GM18867 (cell line): ENCODE data around the gene MLLT10.

Experiments
- ATAC-seq: cut with Tn5 transposase; IDR thresholded peaks from one replicate; pipeline ENCODE4 v1.9.1; 2021; ENCODE audit warnings: mild to moderate bottlenecking, moderate library complexity; ENCODE audit not compliant: unreplicated experiment

MLLT10 gene

DNA sequence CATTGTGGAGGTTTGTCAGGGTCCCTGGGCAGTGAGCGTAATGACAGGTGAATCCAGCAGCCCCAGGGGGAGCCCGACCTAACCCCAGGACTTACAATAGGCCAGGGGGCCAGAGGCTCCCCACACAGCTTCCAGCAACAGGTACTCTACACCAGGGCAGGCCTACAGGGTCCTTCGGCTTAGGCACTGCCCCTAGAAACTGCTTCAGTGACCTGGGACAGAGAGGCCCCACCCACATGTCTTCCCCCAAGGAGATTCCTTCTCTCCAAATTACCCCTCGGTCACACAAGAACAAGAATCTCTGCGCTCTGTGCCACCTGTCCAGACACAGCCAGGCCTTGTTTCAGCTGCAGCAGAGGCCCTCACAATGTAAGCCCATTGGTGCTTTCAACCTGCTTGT is 32.9 kb upstream of the MLLT10 start:
- no peak for ATAC-seq

DNA sequence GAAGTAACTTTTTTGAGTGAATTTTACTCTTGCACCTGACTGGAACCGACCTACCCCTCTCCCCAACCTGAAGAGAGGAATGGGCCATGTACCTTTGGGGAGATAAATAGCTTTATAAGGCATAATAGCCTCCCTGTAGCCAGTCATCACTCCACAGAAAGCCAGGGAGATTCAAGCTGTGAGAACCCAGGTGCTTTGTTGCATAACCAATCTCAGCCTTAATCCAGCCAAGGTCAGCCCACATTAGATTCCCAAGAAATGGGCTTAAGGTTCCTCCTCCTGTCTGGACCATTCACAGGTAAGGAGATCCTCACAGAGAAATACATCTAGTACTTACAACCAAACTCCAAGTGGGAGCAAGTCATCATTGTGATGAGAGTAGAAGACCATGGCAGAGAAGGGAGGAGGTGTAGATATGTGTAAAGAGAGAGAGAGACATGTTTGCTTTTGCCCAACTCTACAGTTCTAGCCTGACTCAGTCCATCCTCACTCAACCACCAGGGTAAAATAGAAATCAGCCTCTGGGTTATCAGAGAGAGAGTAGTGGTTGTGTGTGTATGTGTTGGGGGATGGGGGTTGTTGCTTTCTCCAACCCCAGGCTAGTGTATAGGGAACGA is 32.2 kb upstream of the MLLT10 start:
- ATAC-seq: no peak

DNA sequence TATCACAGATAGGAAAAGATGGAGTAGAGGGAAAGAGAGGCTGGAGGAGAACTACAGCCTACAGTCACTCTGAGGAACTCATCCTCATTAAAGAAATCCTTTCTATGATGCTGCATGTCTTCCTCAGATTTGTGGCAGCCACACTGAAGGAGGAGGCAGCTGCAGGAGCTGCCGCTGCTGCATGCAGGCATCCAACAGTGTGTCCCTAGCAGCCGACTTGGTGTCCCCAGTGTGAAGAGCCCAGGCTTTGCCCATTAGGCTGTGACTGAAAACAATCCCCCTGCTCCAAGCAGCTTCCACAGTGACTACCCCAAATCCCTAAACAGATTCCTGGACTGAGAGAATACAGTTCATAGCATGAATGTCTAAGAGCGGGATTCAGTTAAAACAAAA is 31.7 kb upstream of the MLLT10 start:
- ATAC-seq: no peak

DNA sequence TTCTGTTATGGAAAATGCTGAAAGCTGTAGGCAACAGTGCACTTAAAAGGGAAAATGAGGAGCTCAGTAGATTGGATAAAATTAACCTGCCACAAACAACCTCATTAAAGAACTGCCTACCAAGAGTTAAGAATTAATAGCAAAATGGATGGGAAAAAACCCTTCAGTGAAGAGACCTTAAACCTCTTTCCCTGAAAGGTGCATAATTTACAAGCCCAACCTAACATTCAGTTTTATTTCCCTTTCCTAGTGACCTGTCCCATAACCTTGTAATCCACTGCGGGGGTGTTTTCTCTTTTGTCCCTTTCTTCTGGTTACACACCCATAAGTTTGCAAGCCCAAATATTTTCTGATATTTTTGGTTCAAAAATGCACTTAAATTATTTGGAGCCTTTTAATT is 30.5 kb upstream of the MLLT10 start:
- no peak for ATAC-seq

DNA sequence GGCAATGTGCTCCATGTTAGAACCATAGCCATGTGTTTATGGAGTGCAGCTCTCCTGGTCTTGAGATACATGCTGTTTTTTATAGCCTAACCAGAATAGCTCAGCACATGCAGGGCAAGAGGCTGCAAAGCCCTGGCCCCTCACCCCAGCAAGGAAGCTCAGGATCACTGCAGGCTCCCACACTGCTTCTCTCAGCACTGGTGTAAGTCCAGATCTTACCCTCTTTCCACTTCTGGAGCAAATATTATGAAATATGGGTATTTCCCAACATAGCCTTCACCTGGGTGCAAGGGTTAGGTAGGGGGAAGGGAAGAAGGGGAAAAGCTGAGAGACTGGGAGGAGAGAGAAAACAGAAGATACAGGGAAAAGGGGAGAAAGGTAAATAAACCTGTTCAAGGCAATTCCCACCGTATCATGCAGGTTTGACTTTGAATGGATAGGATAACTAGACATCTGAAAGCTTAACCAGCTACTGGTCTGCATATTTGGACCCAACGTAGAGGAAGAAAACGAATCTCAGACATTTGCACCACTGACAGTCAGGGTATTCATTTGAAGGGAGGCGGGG is 28.2 kb upstream of the MLLT10 start:
- ATAC-seq: no peak

DNA sequence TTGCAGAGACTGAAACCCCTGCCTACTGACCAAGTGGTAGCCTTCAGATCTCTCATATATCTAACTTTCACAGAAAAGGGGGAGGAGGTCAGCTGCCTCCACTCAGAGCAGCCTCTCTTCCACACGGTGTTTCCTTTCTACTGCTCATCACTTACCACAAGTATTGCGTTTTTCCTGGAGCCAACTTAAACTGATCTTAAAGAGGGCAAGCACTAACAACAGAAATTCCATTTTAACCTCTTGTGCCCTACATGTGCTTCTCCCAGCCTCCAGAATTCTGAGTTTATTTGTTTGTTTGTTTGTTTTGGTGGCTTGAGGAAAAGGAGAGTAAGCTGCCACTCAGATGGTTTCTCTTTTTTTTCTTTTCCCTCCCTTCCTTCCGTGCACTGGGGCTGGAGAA is 27.7 kb upstream of the MLLT10 start:
- no peak for ATAC-seq

DNA sequence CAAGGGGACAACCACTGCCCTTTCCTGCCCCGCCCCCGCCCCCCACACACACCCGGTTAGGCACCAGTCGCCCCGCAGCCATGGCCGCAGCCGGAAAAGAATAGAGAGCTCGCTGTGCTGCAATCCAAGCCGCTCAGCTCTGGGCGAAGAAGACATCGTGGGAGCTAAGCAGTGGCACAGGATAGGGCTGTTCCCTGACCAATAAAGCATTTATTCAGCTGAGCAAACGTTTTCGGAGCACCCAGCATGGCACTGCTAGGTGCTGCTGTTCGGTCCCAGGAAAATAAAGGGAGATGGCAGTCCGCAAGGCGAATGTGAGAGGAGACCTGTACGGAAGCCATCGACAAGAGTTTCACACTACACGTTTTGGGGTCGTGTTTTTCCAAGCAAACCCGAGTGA is 26.9 kb upstream of the MLLT10 start:
- ATAC-seq: no peak

DNA sequence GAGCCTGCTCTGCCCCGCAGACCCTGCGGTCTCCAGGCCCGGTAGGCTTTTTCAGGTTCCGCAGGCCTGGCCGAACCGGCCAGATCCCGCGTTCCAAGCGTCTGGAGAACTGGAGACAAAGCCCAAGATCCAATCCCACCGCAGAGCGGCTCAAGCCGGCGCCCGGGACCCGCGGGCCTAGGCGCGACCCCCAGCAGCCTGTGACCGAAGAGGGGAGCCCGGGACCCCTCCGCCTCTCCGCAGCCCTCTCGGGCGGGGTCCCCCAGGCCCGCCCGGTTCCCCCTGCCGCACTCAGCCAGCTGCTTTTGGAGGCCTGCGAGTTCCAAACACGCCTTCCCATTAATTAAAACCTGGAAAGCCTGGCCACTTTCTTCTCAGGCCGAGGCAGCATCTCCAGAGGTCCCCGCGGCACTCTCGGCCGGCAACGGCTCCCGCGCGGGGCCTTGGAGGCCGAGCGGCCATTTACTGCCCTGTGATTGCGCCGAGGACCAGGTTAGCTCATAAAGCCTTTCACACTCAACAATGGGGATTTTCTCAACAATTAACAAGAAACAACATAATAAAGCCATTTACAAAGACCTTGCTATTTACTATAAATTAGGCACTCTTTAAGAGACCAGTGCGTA is 25.2 kb upstream of the MLLT10 start:
- no peak for ATAC-seq

DNA sequence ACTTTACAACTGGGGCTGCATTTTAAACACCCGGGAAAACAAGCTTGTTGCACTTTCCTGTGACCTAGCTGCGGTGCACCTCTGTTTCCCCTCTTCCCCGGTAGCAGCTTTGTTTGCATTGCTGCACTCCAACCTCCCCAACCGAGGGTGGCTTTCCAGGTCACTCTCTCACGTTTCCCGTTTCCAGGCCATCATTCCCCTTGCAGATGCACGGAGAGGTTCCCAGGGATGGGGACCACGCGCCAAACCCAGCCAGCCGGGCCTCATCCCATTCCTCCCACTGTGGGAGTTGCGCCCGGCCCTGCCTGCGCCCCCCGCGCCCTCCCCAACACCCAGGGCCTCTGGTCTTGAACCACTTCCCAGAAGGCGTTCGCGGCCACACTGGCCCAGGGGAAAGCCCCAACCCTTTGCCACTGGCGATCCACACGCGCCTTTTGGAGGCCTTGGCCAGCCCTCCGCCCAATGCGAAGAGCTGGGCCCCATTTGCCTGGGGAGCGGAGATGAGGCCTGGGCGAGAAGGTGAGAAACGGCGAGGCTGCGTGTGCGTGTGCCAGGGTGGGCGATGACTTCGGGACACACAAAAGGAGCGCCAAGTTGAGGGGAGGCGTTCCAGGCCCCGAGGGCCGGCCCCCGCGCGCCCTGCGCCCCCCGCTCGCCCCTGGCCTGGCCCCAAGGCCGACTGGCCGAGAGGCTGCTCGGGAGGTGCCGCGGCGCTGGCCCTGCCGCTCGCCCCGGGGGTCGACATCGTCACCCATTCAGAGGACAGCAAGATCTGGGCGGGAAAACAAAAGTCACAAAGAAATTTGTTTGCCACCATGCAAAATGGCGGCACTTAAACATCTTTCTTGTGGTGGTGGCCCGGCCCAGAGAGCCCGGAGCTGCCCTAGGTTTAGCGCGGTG is 24.4 kb upstream of the MLLT10 start:
- ATAC-seq: no peak

DNA sequence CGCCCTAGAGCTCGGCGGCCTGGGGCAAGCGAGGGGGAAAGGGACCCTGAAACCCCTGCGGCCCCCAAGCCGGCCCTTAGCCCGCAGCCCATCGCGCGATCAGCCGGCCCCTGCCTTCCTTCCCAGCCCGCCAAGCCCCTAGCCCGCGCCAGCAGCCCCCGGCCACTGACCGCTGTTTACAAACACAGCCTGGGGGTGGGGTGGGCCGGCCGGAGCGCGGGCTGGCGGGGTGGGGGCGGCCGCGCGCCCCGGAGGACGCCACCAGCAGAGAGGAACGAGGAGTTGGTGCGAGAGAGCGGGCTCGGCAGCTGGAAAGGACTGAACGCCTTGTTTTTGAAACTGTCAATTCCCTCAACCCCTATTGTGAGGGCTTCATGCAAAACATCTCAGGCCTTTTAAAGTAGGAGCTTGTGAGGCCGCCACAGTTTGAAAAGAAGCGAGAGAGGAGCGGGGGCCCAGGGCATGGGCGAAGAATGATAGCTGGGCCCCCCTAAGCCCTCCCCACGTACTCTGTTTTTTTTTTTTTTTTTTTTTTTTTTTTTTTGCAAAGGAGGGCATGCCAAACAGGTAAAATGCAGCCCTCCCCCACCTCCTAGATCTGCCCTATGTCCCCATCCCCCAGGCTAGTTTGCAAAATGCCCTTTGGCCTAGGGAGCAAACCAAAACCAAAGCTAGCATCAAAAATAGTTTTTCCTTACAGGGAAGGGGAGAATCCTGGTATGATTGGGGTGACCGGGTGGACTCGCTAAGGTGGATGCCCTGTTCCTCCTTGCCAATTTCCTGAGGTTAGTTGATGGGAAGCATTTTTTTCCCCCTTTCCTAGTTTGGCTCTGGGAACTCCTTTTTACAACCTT is 23.6 kb upstream of the MLLT10 start:
- ATAC-seq: no peak

DNA sequence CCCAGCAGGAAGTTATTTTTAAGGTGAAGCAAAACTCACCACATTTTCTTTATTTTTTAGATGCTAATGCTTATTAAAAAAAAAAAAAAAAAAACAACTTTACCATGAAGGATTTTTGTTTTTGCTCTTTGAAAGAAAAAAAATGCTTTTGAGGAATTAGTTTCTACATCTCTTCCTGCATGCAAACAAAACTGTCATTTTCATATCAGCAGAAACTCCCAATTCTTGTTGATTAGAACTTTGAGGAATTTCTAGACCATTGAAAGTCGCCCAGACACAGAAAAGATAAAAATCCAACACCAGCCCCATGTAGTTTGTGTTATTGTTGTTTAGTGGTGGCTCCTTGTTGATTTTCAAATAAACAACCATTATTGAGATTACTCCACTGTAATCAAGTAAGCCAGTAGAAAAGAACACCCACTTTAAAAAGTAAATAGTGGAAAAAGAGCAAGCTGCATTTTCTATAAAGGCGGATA is 22.9 kb upstream of the MLLT10 start:
- no peak for ATAC-seq

DNA sequence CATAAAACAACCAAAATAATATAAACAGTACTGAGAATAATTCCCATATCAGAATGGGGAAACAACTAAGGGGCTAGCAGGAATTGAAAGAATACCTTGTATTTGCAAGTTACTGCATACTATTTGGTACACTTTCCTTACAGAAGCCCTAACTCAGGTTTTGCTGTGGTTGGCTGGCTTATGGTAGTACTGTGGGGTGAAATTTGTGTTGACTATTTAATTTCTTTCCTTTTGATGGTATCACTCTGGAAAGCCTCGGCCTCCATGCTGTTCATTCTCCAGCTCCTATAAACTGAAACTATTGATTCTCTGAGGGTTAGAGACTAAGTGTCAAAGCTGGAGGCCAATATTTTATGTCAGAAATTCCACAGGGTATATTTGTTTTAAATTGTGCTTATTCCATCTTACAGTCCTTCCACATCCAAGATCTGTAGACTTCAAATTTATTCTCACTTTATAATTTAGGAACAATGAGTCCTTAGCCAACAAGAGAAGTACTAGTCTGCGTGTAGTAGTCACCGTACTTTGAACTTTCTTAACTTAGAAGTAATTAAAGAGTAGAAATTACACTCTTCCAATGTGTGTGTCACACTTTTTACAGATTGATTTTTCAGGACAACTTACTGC is 22.0 kb upstream of the MLLT10 start:
- no peak for ATAC-seq

DNA sequence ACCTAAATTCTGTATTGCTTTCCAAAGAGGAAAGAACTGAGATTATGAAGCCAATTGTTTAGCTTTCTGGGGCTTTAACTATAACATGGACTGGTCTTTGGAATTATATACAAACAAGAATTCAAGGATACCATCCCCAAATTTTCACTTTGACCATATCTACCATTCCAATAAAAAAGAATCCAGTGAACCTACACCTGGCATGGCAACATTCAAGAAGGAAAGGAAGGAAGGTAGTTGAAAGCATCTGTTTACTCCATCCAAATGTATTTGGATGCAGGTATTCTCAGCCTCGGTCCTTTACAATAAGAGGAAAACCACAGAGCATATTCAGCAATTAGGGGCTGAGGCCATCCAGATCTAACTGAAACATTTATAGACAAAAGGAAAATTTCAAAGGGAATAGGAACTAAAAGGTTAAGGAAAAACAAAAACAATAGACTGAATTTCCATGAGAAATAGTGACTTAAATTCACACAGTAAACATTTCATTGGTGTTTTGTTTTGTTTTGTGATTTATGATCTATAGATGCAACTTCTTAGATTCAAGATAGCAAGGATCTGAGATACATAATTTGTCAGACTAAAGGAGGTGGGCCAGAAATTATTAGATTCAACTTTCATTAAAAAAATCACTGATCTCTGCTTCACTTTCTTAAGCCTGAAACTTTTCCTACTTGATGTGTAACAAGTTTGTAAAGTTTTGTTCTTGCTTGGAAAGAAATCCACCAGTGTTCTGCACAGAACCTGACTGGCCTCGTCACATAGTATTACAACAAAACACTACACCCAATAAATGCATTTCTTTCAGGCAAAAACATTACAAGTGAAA is 21.2 kb upstream of the MLLT10 start:
- no peak for ATAC-seq

DNA sequence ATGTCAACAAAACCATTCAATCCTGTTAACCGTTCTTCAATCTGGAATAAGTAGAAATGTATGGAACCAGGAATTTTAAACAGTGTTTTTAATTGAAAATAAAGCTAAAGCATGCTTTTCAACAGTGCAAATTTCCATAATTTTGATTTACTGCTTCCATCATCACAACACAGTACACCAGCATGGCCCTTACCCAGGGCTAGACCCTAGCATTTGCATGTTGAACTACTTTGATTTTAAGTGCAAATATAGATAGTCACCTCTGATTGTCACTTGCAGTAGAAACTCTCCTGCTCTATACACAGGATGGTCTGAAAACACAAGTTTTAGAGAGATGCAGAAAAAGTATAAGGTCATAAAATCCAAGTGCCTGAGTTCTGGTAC is 20.6 kb upstream of the MLLT10 start:
- ATAC-seq: no peak

DNA sequence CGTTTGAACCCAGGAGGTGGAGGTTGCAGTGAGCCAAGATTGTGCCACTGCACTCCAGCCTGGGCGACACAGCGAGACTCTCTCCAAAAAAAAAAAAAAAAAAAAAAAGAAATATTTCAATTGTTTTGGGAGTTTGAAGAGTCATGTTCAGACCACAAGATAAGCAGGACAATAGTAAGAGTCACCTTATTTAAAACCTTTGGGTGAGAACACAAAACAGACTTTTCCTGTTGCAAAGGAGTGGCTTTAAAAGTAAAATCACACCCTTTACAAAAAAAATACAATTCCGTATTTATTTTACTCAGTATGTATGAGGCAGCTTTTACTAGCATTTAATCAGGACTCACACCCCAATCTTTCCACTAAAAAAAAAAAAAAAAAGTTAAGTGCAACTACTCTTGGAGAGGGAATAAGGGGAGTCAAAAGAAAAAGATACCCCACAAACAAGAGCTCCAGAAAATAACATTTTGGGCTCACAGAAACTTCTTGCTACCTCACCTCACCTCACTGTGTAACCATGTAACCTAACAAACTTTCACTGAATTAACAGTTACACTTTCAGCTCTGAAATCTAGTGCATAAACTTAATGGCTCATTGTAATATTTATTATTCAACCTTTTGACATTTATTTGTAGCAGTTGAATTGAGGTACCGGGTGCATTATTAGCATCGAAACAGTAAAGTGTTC is 19.8 kb upstream of the MLLT10 start:
- no peak for ATAC-seq

DNA sequence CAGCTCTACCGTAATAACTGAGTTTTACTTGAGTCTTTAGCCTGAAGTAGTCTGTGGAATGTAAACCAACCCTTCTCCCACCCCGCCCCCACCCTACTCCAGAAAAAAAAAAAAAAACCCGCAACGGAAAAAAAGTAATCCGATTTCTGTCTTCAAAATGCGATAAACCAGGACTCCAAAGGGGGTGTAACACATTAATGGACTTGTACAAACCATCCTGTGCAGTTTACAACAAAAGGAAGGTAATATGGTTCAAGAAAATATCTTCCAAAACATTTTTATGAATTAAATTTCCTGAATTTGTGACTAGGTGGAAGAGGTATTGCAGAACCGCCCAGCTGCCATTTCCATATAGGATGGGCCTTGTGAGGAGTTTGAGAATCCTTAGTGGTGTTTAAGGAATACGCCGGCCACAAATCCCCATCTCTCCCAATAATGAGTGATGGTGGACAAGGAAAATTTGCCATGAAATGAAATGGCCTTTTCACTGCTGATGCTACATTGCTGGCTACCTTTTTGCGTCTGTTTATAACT is 19.1 kb upstream of the MLLT10 start:
- no peak for ATAC-seq

DNA sequence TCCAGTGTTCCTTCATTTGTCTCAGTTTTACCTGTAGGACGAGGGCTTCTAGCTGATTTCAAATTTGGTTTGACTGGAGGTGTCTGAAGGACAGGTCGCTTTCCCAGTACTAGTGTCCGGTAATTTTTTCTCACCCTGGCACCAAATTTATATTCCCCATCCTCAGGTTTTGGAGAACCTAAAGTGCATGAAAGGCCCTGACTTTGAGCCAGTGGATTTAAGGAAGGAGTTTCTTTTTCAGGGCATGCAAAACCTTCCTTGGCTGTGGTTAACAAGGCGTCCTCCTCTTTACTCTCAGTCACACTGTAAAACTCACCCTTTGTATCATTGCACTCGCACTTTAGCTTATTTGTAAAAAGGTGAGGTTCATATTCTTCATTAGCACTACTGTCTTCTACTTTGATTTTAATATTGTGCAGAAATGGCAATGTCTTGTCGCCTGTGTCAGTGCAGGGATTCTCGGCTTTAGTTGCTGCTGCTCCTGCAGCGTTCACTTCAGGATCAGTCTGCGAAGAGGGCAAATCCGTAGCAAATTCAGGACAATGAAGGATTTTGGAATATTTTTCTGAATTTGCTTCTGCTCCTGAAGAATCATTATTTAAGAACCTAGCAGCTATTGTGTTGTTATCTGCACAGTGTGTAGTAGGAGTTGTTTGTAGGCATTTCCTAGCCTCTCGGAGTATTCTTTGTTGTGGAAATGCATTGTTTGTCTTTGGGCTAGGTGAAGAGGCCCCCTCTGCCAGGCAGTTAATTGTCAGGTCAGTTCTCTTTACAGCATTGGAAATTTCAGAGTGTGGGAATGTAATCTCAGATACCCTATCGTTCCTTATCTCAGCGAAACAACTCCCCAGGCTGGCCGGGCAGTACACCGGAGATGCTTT is 18.4 kb upstream of the MLLT10 start:
- ATAC-seq: no peak
